Ovary (tissue), 3 donors: Measurements from ENCODE around the gene BMI1.

ENCODE experiments used
- EP300 ChIP-seq: sonication (generic); formaldehyde crosslinking; IDR thresholded peaks from one replicate; pipeline ENCODE4 v1.6.1; 2017; ENCODE audit warnings: antibody characterized with exemption
- TF ChIP-seq, protein P1 (sequence below), 3 donors: fragments of 450-650 bp in 2 of 3; fragments of 200-600 bp in 1 of 3; IDR thresholded peaks; one replicate each; pipeline versions ENCODE4 v1.5.1 to v1.8.0; 2016 to 2022; ENCODE audit warnings: antibody characterized with exemption in 3 of 3, mild to moderate bottlenecking in 1 of 3
- donor health status: DM: no; HTN: no; CAD: no.

DNA sequence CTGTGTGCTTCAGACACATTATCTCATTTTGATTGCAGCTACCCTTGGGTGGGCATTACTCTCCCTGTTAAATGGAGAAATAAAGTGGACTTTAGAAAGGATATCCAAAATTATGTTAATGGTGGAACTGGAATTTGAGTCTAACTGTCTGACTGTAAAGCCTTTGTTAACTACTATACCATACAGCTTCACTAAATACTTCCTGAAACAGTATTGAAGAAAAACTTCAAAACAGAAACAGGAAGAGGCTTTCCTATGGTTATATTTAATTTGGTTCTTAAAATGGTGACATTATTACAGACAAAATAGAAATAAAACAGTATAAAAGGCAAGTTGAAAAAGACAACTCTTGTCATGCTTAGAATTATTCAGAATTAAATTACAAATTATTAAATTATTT, 49.4 kb downstream of the BMI1 start:
- TF ChIP-seq EP300: no peak
- TF ChIP-seq, protein P1, sequence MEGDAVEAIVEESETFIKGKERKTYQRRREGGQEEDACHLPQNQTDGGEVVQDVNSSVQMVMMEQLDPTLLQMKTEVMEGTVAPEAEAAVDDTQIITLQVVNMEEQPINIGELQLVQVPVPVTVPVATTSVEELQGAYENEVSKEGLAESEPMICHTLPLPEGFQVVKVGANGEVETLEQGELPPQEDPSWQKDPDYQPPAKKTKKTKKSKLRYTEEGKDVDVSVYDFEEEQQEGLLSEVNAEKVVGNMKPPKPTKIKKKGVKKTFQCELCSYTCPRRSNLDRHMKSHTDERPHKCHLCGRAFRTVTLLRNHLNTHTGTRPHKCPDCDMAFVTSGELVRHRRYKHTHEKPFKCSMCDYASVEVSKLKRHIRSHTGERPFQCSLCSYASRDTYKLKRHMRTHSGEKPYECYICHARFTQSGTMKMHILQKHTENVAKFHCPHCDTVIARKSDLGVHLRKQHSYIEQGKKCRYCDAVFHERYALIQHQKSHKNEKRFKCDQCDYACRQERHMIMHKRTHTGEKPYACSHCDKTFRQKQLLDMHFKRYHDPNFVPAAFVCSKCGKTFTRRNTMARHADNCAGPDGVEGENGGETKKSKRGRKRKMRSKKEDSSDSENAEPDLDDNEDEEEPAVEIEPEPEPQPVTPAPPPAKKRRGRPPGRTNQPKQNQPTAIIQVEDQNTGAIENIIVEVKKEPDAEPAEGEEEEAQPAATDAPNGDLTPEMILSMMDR (IDR thresholded peaks at IDR 0.05): no peak
